A673 (cell line): ENCODE measurements around the gene BAHD1.

ENCODE experiments used
- CTCF ChIP-seq: fragments of 300-800, 200-600 bp; sonication (generic); conservative IDR thresholded peaks from 2 replicates; pipeline ENCODE4 v1.5.1; 2017; ENCODE audit warnings: low read depth, mild to moderate bottlenecking, antibody characterized with exemption, low read length, moderate library complexity, mixed read lengths
- EZH2 ChIP-seq: fragments of 200-600 bp; sonication (generic); IDR thresholded peaks from 2 replicates; pipeline ENCODE4 v1.6.1; 2017; ENCODE audit warnings: borderline replicate concordance, low read depth, mild to moderate bottlenecking, mixed read lengths, antibody characterized with exemption, low read length; ENCODE audit not compliant: poor library complexity, severe bottlenecking

GRCh38 chr15:40450047-40450446 is 9.3 kb downstream of the BAHD1 start:
- TF ChIP-seq CTCF (no peak), EZH2 (no peak)
